Measurements from ENCODE around the gene TBC1D32. TPM values are rescaled to one million over a fixed set of nuclear protein-coding genes. Genes with fewer than 3 reads are reported as not detected.
"Not testable (repeated sequence)": the region's sequence is repeated elsewhere in the genome, so short reads cannot be mapped to it uniquely, and the experiment has no call there.

Gene TBC1D32
- total and polyA plus RNA-seq, 4 donors, result 1.2 to 31.7 (median 3.7) TPM

DNA sequence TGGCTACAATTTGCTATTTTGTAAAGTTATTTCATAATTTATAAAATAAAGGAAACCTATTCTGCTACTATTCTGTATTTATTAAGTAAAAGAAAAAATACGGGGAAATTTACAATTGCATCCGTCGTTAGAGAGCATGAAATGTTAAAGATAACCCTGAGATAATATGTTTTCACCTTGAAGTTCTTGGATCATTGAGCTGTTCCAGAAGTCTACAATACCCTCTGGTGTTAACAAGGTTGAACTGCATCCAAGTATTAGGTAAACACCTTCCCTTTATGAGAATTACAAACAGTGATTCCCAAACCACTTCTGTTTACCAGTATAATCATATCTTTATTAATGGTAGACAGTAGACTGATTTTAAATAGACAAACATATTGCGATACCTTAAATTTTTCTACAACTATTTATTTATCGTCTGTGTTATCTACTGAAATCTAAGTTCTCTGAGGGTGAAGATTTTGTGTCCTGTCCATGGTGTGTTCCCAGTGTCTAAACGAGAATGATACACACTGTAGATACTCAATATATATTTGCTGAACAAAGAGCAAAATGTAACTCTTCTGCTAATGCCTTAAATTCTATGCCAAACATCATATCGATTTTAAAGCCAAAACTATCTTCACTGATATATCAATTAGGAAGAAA, 28.2 kb downstream of the TBC1D32 start:
- Histone ChIP-seq H3K4me1 (ENCODE audit: control insufficient read depth in 5 of 5, insufficient read depth in 5 of 5, low read length in 5 of 5) (no peaks in the 10 kb centered on the region), H3K9me3 (ENCODE audit: control insufficient read depth in 4 of 4, insufficient read depth in 3 of 4, low read length in 3 of 4) (no peaks in the 10 kb centered on the region), H3K9ac (ENCODE audit: insufficient read depth in 1 of 2, low read length in 2 of 2) (no peak overlapping the region), H3K27me3 (ENCODE audit: control insufficient read depth in 3 of 3, insufficient read depth in 3 of 3, low read length in 2 of 3) (no peaks in the 10 kb centered on the region), H3K27ac (ENCODE audit: low read depth in 1 of 2, low read length in 1 of 2) (no peak overlapping the region), H3K4me3 (no peak overlapping the region), H3K36me3 (ENCODE audit: control insufficient read depth in 4 of 4, insufficient read depth in 4 of 4, low read length in 4 of 4) (no peaks in the 10 kb centered on the region)
- 60 to 68% methylated on average over 7 of the region's 7 CpGs for WGBS, 2 donors
- ATAC-seq (ENCODE audit: insufficient read depth, low FRiP score), result no peak
- TF ChIP-seq CTCF (IDR thresholded peaks at IDR 0.05; ENCODE audit: control extremely low read depth, extremely low read depth), result peak; percentile 6
- DNase-seq, result peak in 2 of 3 donors; percentile 14 to 34

DNA sequence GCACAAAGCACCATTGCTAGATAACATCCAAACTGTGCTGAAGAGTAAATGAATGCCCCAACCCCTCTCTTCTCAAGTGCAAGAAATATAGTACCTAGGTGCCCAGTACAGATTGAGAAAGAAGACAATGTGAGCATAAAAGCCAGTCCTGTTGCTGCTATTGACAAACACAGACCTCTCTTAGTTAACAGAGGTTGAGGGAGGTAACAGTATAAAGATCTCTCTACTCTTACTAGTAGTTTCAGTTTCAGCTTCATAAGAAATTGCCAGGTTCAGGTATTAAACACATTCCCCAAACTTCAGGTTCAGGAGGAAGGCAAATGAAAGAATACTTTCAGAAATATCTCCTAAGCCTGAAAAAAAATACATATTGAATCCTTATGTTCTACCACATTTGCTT, 31.4 kb downstream of the TBC1D32 start:
- no peaks in the 10 kb centered on the region for H3K4me1 ChIP-seq (ENCODE audit: control insufficient read depth in 5 of 5, insufficient read depth in 5 of 5, low read length in 5 of 5)
- no peak overlapping the region for H3K27ac ChIP-seq (ENCODE audit: low read depth in 1 of 2, low read length in 1 of 2)
- ATAC-seq (ENCODE audit: insufficient read depth, low FRiP score), result no peak
- DNase-seq, result no peak
- H3K9ac ChIP-seq (ENCODE audit: insufficient read depth in 1 of 2, low read length in 2 of 2), result no peak overlapping the region
- H3K4me3 ChIP-seq, result no peak overlapping the region
- H3K27me3 ChIP-seq (ENCODE audit: control insufficient read depth in 3 of 3, insufficient read depth in 3 of 3, low read length in 2 of 3), result no peaks in the 10 kb centered on the region
- no peaks in the 10 kb centered on the region for H3K36me3 ChIP-seq (ENCODE audit: control insufficient read depth in 4 of 4, insufficient read depth in 4 of 4, low read length in 4 of 4)
- H3K9me3 ChIP-seq (ENCODE audit: control insufficient read depth in 4 of 4, insufficient read depth in 3 of 4, low read length in 3 of 4), result no peaks in the 10 kb centered on the region
- no peak for TF ChIP-seq CTCF (IDR thresholded peaks at IDR 0.05; ENCODE audit: control extremely low read depth, extremely low read depth)

GRCh38 chr6:121301156-121301555, 33.1 kb downstream of the TBC1D32 start:
- not testable (repeated sequence) for H3K9ac ChIP-seq (ENCODE audit: insufficient read depth in 1 of 2, low read length in 2 of 2); H3K36me3 ChIP-seq (ENCODE audit: control insufficient read depth in 4 of 4, insufficient read depth in 4 of 4, low read length in 4 of 4); H3K9me3 ChIP-seq (ENCODE audit: control insufficient read depth in 4 of 4, insufficient read depth in 3 of 4, low read length in 3 of 4); H3K4me1 ChIP-seq (ENCODE audit: control insufficient read depth in 5 of 5, insufficient read depth in 5 of 5, low read length in 5 of 5); H3K27me3 ChIP-seq (ENCODE audit: control insufficient read depth in 3 of 3, insufficient read depth in 3 of 3, low read length in 2 of 3); DNase-seq; H3K4me3 ChIP-seq; ATAC-seq (ENCODE audit: insufficient read depth, low FRiP score); H3K27ac ChIP-seq (ENCODE audit: low read depth in 1 of 2, low read length in 1 of 2)
- 92 to 96% methylated on average over 3 of the region's 3 CpGs for WGBS, 2 donors

- Histone ChIP-seq H3K9me3 (ENCODE audit: control insufficient read depth in 4 of 4, insufficient read depth in 3 of 4, low read length in 3 of 4) (no peaks in the 10 kb centered on the region), H3K9ac (ENCODE audit: insufficient read depth in 1 of 2, low read length in 2 of 2) (no peak overlapping the region), H3K4me3 (no peak overlapping the region), H3K36me3 (ENCODE audit: control insufficient read depth in 4 of 4, insufficient read depth in 4 of 4, low read length in 4 of 4) (no peaks in the 10 kb centered on the region), H3K4me1 (ENCODE audit: control insufficient read depth in 5 of 5, insufficient read depth in 5 of 5, low read length in 5 of 5) (peaks cover 0 to 2% (median 0%) of the 10 kb centered on the region in 5 donors), H3K27ac (ENCODE audit: low read depth in 1 of 2, low read length in 1 of 2) (no peak overlapping the region), H3K27me3 (ENCODE audit: control insufficient read depth in 3 of 3, insufficient read depth in 3 of 3, low read length in 2 of 3) (no peaks in the 10 kb centered on the region)
- peak in 2 of 3 donors; percentile 5 to 7 for DNase-seq
- TF ChIP-seq CTCF (IDR thresholded peaks at IDR 0.05; ENCODE audit: control extremely low read depth, extremely low read depth), result no peak
- no peak for ATAC-seq (ENCODE audit: insufficient read depth, low FRiP score)
- WGBS, 2 donors, result 23 to 55% methylated on average over 1 of the region's 1 CpG
These were observed 36.6 kb downstream of the TBC1D32 start for GRCh38 chr6:121297694-121298093.

Measured in lung (tissue), 12 donors.